ENCODE data around the gene DOLPP1. TPM values are rescaled to one million over a fixed set of nuclear protein-coding genes. Genes with fewer than 3 reads are reported as not detected.

The DOLPP1 gene
- total and polyA plus RNA-seq, 2 of the 8 experiments (the other 6 are each of a cell fraction or from before 2014, with no cell fraction given) = 36.0 to 45.3 TPM

GRCh38 chr9:129104051-129104450, 23.1 kb downstream of the DOLPP1 start (continued):
- no peak for TF ChIP-seq EP300 (IDR thresholded peaks at IDR 0.05; ENCODE audit: borderline replicate concordance in 1 of 2, low read depth in 2 of 2, low read length in 2 of 2)
- TF ChIP-seq POLR2AphosphoS5 (IDR thresholded peaks at IDR 0.05; ENCODE audit: low read depth, low read length) = no peak

Data from H1 (cell line).